ENCODE measurements around the gene TASP1.

DNA sequence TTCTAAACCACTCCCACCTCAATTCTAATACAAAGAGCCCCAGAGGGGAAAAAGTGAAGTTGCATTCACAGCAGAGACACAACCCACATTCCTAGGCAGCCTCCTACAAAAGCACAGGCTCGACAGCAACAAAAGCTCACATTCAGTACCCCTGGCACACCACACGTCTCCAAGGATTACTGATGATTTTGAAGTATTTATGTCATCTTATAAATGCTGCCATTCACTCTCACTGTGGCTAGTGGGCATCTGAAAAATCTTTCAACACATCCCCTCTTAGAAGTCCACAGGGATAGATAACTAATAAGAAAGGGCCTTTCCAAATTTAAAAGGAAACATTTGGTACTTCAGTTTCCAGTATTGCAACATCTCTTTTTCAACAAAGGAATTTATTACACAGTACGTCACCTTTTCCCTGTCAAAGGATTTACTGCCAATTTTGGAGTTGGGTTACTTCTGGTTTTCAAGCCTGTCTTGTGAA lies 146.7 kb downstream of the TASP1 start:
- TF ChIP-seq CTCF (IDR thresholded peaks at IDR 0.05; ENCODE audit: low read depth, low read length) (no peak), EZH2phosphoT487 (IDR thresholded peaks at IDR 0.05; ENCODE audit: low read depth) (no peak)

Measured in OCI-LY3 (cell line).